ENCODE results near the gene TNFRSF1B.

TNFRSF1B gene

DNA sequence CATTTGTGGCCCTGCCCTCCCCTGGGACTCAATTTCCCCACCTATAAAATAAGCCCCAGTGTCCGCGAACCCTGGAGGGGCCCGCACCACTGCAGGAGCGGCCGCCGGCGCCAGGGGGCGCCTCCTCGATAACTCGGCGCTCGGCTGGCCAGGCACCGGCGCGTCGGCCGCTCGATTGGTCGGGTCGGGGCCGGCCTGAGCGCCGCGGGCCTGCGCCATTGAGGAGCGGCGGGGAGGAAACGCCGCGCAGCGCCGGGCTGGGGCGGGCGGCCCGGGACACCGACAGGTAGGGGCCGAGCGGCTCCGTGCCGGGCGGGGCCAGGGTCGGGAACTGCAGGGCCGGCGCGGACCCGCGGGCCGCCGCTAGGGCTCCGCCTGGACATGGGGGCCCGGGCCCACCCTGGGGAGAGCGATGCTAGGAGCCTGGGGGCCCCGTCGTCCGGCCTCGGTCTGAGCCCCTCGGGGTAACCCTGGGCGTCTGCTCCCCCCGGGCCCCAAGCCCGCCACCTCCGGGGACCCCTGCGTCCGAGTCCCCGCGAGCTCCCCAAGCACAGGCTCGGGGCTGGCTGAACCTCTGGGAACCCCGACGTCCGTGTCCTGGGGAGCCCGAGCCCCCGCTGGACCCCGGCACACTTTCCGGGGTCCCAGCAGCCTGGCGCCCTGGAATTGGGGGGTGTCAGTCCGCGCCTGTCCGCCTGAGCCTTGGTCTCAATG is 63.2 kb downstream of the TNFRSF1B start, which contains the start of gene VPS13D:
Gene VPS13D (plus strand): TSS at position 196 of the 714 bp plus-strand sequence. CDS start 4,237 bp downstream, outside the sequence.
- TF ChIP-seq, protein P1, sequence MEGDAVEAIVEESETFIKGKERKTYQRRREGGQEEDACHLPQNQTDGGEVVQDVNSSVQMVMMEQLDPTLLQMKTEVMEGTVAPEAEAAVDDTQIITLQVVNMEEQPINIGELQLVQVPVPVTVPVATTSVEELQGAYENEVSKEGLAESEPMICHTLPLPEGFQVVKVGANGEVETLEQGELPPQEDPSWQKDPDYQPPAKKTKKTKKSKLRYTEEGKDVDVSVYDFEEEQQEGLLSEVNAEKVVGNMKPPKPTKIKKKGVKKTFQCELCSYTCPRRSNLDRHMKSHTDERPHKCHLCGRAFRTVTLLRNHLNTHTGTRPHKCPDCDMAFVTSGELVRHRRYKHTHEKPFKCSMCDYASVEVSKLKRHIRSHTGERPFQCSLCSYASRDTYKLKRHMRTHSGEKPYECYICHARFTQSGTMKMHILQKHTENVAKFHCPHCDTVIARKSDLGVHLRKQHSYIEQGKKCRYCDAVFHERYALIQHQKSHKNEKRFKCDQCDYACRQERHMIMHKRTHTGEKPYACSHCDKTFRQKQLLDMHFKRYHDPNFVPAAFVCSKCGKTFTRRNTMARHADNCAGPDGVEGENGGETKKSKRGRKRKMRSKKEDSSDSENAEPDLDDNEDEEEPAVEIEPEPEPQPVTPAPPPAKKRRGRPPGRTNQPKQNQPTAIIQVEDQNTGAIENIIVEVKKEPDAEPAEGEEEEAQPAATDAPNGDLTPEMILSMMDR (IDR thresholded peaks at IDR 0.05; ENCODE audit: control extremely low read depth, extremely low read depth, low read depth, missing control alignments): peak; percentile 94
- ChIA-PET CTCF (interaction anchor here (0.6 to 1.5 kb wide), 5 partner anchors 10 to 80 kb away, joined by 3 to 6 read pairs (median 4); no protein-coding TSS in a partner anchor), POLR2A (no interaction called here)
- peak; percentile 96 for DNase-seq (ENCODE audit: extremely low spot score)

DNA sequence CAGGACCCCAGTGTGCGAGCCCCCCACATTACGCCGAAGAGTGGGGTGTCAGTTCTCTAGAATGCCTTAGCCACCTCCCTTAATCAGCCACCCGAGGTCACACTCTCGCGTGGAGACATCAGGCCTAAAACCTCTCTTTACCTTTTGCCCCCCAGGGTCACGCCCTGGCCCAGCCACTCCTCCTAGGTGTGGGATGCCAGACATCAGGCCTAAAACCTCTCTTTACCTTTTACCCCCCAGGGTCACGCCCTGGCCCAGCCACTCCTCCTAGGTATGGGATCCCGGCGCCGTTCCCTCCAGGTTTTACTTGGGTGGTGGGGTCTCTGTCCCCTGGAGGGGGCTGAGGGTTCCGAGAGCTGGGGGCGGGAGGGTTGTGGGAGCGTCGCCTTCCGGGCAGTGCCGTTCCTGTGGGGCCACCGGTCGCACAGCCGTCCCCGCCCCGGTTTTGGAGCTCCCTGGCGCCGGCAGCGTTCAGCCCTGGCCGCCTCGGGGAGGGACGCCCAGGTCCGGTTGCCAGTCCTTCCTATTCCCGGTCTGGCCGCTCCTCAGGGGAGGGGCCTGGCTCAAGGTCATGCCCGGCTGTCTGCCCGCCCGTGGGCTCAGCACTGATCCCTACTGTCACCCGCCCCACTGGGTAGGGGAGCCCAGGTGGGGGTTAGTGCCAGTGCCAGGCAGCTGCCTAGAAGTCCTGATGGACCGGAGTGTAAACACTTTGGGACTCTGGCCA is 63.9 kb downstream of the TNFRSF1B start:
- peak; percentile 49 for DNase-seq (ENCODE audit: extremely low spot score)
- POLR2A ChIA-PET: no interaction called here
- CTCF ChIA-PET: interaction anchor here (0.6 to 1.8 kb wide), 5 partner anchors 9 to 106 kb away, joined by 3 to 5 read pairs (median 4); no protein-coding TSS in a partner anchor
- TF ChIP-seq, protein P1 (IDR thresholded peaks at IDR 0.05; ENCODE audit: control extremely low read depth, extremely low read depth, low read depth, missing control alignments): no peak

DNA sequence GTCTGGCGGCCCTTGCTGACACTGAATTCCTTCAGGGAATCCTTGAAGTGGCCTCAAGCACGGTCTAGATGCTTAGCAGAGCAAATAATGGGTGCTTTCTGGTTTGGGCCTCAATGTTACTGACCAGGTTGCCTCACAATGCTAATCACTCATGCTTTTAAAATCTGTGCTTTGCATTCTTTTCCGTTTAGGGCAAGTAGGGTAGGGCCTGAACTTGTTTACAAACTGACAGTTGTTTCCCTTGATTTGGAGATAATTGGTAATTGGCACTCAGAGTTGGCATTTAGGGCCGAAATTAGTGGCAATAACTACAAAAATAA is 64.4 kb downstream of the TNFRSF1B start:
- ChIA-PET POLR2A (no interaction called here), CTCF (interaction anchor here (1.0 to 1.8 kb wide), 3 partner anchors 9 to 107 kb away, joined by 3 to 5 read pairs (median 4); no protein-coding TSS in a partner anchor)
- TF ChIP-seq, protein P1 (IDR thresholded peaks at IDR 0.05; ENCODE audit: control extremely low read depth, extremely low read depth, low read depth, missing control alignments): no peak
- no peak for DNase-seq (ENCODE audit: extremely low spot score)

DNA sequence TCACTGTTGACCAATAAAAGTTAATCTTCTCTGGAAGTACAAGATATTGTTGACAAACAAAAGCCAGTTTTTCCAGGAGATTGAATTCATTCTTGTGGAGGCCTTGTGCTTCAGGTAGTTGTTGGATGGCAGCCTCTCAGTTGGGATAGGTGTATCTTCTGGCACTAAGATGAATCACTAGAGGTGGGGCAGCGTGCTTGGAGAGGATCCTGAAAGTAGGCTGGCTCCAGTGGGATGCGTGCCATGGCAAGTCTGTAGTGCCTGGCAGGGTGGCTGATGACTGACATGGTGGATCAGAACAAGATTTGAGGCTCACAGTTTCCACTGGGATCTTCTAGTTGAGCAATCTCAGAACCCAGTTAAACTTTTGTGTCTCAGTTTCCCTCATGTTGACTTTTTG is 65.4 kb downstream of the TNFRSF1B start:
- ChIA-PET CTCF (interaction anchor here (1.8 kb wide), 1 partner anchor 108 kb away, joined by 4 read pairs; no protein-coding TSS in a partner anchor), POLR2A (no interaction called here)

DNA sequence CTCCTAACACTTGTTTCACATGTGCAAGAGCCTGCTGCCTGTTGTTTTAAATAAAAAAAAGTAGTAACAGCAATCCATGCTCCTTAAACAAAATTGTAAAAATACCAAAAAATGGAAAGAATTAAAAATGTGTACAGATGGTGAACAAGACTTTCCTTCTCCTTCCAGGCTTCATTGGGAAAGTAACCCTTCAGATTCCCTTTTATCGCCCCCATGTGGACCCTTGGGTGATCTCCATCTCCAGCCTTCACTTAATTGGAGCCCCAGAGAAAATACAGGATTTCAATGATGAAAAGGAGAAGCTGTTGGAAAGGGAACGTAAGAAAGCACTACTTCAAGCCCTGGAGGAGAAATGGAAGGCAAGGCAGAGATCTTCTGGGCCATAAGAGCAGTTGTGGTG is 77.3 kb downstream of the TNFRSF1B start:
- CTCF ChIA-PET: interaction anchor here (0.7 to 3.6 kb wide), 6 partner anchors 10 to 294 kb away, joined by 3 to 16 read pairs (median 4); no protein-coding TSS in a partner anchor

More for the DNA sequence above, 65.4 kb downstream of the TNFRSF1B start:
- no peak for DNase-seq (ENCODE audit: extremely low spot score)
- TF ChIP-seq, protein P1 (IDR thresholded peaks at IDR 0.05; ENCODE audit: control extremely low read depth, extremely low read depth, low read depth, missing control alignments): no peak

DNA sequence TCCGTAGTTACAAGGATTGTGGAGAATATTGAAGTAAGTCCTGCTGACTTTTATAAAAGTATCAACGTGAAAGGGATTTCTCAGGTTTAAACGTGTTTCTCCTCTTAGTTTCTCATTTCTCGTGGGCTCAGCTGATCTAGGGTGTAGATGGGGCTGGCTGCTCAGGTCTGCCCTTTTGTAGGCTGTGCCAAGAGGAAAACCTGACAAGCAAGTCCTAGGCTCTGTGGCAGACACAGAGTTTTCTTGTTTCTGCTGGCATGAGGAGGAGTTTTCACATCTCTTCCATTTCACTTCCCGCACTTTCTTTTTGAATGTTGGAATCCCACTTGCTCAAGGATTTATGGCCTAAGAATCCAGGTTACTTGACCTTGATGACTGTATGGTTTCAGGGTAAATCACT is 77.8 kb downstream of the TNFRSF1B start:
- TF ChIP-seq, protein P1 (IDR thresholded peaks at IDR 0.05; ENCODE audit: control extremely low read depth, extremely low read depth, low read depth, missing control alignments): no peak
- DNase-seq (ENCODE audit: extremely low spot score): no peak
- CTCF ChIA-PET: interaction anchor here (0.7 to 3.6 kb wide), 5 partner anchors 10 to 293 kb away, joined by 3 to 16 read pairs (median 5); no protein-coding TSS in a partner anchor
- POLR2A ChIA-PET: no interaction called here

More for the DNA sequence above, 77.3 kb downstream of the TNFRSF1B start:
- TF ChIP-seq, protein P1 (IDR thresholded peaks at IDR 0.05; ENCODE audit: control extremely low read depth, extremely low read depth, low read depth, missing control alignments): peak; percentile 40
- no peak for DNase-seq (ENCODE audit: extremely low spot score)
- POLR2A ChIA-PET: no interaction called here

All from GM10248 (cell line).